Caco-2 (cell line): ENCODE data around the gene LYZL1. TPM values are rescaled to one million over a fixed set of nuclear protein-coding genes. Genes with fewer than 3 reads are reported as not detected.

ENCODE experiments used
- BruUV-seq: library from RNA; stranded (reverse); fragments of 400-500 nt; replicated peaks from 2 replicates; lab custom pipeline; 2021; lab: Mats Ljungman, UMichigan
- CTCF ChIA-PET: fragments of 300-600 bp; sonication (Branson Sonifier 250); formaldehyde crosslinking; loops from one replicate; lab custom pipeline; 2022; ENCODE audit warnings: antibody characterized with exemption; lab: Charles Lee
- POLR2A ChIA-PET: fragments of 300-600 bp; sonication (Branson Sonifier 250); formaldehyde crosslinking; loops from one replicate; lab custom pipeline; 2022; ENCODE audit warnings: antibody characterized with exemption; lab: Charles Lee
- DNase-seq, 2 experiments: peaks; one replicate each; pipeline versions ENCODE4 v3.0.0 to v3.0.0-alpha.2; 2020 to 2022
- H3K27me3 ChIP-seq: replicated peaks from 2 replicates; pipeline ENCODE4 v1.6.0; 2011; ENCODE audit warnings: low read length; ENCODE audit not compliant: control insufficient read depth, insufficient read depth
- H3K36me3 ChIP-seq: 2 replicates; pipeline ENCODE4 v1.5.1; 2011; ENCODE audit warnings: low read length; ENCODE audit not compliant: control insufficient read depth, insufficient read depth
- H3K4me1 ChIP-seq: fragments of 250-450 bp; sonication (Bioruptor Pico); 2 replicates; pipeline ENCODE4 v1.5.1; 2020; ENCODE audit warnings: mild to moderate bottlenecking
- H3K4me3 ChIP-seq: 2 replicates; pipeline ENCODE4 v1.5.1; 2011; ENCODE audit warnings: low read depth, mild to moderate bottlenecking, control low read depth, low read length
- H3K9me3 ChIP-seq: fragments of 250-450 bp; sonication (Bioruptor Pico); 2 replicates; pipeline ENCODE4 v1.5.1; 2020; ENCODE audit warnings: mild to moderate bottlenecking, moderate library complexity
- H3K27ac Mint-ChIP-seq: one replicate; pipeline ENCODE4 v1.8.0; 2022; ENCODE audit warnings: mixed read lengths; ENCODE audit not compliant: unreplicated experiment
- H3K27me3 Mint-ChIP-seq: one replicate; pipeline ENCODE4 v1.8.0; 2022; ENCODE audit warnings: mixed read lengths; ENCODE audit not compliant: insufficient read depth, unreplicated experiment
- H3K36me3 Mint-ChIP-seq: one replicate; pipeline ENCODE4 v1.8.0; 2022; ENCODE audit warnings: mild to moderate bottlenecking, mixed read lengths; ENCODE audit not compliant: insufficient read depth, unreplicated experiment
- H3K4me1 Mint-ChIP-seq: one replicate; pipeline ENCODE4 v1.8.0; 2022; ENCODE audit warnings: low read depth, mixed read lengths; ENCODE audit not compliant: unreplicated experiment
- H3K4me3 Mint-ChIP-seq: one replicate; pipeline ENCODE4 v1.8.0; 2022; ENCODE audit warnings: mild to moderate bottlenecking, moderate library complexity, mixed read lengths; ENCODE audit not compliant: unreplicated experiment
- H3K9me3 Mint-ChIP-seq: one replicate; pipeline ENCODE4 v1.8.0; 2022; ENCODE audit warnings: mixed read lengths; ENCODE audit not compliant: unreplicated experiment
- intact Hi-C: fragments of 100-400 bp; cut with micrococcal nuclease; formaldehyde crosslinking; loops from one replicate; pipeline ENCODE4 v1.10.0; 2022; ENCODE audit not compliant: unreplicated experiment
- total RNA-seq: library from RNA; stranded (reverse); gene quantifications from 2 replicates; pipeline ENCODE4 v1.2.3, GENCODE V29; 2022
- TF ChIP-seq, protein P1 (sequence below), 2 experiments: fragments of 200-600 bp in 1 of 2; IDR thresholded peaks; 1 replicate in 1 of 2; 2 replicates in 1 of 2; pipeline versions ENCODE4 v1.5.1 to v1.8.0; 2011 to 2022; ENCODE audit warnings: antibody characterized with exemption in 1 of 2, control low read depth in 1 of 2, inconsistent platforms in 1 of 2, low read depth in 1 of 2, low read length in 1 of 2, mild to moderate bottlenecking in 1 of 2, moderate library complexity in 1 of 2; ENCODE audit not compliant: insufficient read depth in 1 of 2, severe bottlenecking in 1 of 2, unreplicated experiment in 1 of 2

Gene LYZL1
- total RNA-seq, 1 experiment from 2014 or later = not detected

DNA sequence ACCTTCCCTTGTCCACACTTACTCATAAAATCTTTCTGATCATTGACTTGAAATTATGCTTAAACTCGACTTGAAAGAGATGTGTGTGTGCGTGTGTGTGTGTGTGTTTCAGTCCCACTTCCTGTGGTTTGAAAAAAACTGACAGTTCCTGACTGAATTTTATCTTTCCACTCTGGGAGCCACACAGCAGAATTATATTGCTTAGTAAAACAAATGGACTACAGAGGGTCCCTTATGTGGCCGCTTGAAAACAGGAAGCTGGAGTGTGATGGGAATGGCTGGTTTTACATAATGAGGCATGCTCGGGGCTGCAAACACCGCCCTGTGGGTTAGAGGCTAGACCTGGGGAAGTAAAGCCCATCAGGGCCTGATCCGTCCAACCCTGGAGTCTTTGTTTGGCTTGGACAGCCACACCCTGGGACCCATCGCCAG lies 54.8 kb downstream of the LYZL1 start:
- intact Hi-C loops = no loop called here
- H3K27ac Mint-ChIP-seq = no peak overlapping the region
- no peaks in the 10 kb centered on the region for H3K4me1 Mint-ChIP-seq
- no TSS peak for BruUV-seq
- H3K36me3 Mint-ChIP-seq = no peaks in the 10 kb centered on the region
- H3K9me3 Mint-ChIP-seq = peaks cover 30% of the 10 kb centered on the region
- POLR2A ChIA-PET = no interaction called here
- DNase-seq = no peak
- H3K27me3 Mint-ChIP-seq = no peaks in the 10 kb centered on the region
- CTCF ChIA-PET = no interaction called here
- TF ChIP-seq, protein P1, sequence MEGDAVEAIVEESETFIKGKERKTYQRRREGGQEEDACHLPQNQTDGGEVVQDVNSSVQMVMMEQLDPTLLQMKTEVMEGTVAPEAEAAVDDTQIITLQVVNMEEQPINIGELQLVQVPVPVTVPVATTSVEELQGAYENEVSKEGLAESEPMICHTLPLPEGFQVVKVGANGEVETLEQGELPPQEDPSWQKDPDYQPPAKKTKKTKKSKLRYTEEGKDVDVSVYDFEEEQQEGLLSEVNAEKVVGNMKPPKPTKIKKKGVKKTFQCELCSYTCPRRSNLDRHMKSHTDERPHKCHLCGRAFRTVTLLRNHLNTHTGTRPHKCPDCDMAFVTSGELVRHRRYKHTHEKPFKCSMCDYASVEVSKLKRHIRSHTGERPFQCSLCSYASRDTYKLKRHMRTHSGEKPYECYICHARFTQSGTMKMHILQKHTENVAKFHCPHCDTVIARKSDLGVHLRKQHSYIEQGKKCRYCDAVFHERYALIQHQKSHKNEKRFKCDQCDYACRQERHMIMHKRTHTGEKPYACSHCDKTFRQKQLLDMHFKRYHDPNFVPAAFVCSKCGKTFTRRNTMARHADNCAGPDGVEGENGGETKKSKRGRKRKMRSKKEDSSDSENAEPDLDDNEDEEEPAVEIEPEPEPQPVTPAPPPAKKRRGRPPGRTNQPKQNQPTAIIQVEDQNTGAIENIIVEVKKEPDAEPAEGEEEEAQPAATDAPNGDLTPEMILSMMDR (IDR thresholded peaks at IDR 0.05; ENCODE audit: insufficient read depth in 1 of 2, low read depth in 1 of 2, low read length in 1 of 2, severe bottlenecking in 1 of 2, unreplicated experiment in 1 of 2) = no peak
- Histone ChIP-seq H3K9me3 (peaks cover 5% of the 10 kb centered on the region; the same call in 1 of the 2 replicates), H3K4me1 (no peaks in the 10 kb centered on the region), H3K36me3 (no peaks in the 10 kb centered on the region), H3K4me3 (no peak overlapping the region), H3K27me3 (no peaks in the 10 kb centered on the region)
- no peak overlapping the region for H3K4me3 Mint-ChIP-seq

DNA sequence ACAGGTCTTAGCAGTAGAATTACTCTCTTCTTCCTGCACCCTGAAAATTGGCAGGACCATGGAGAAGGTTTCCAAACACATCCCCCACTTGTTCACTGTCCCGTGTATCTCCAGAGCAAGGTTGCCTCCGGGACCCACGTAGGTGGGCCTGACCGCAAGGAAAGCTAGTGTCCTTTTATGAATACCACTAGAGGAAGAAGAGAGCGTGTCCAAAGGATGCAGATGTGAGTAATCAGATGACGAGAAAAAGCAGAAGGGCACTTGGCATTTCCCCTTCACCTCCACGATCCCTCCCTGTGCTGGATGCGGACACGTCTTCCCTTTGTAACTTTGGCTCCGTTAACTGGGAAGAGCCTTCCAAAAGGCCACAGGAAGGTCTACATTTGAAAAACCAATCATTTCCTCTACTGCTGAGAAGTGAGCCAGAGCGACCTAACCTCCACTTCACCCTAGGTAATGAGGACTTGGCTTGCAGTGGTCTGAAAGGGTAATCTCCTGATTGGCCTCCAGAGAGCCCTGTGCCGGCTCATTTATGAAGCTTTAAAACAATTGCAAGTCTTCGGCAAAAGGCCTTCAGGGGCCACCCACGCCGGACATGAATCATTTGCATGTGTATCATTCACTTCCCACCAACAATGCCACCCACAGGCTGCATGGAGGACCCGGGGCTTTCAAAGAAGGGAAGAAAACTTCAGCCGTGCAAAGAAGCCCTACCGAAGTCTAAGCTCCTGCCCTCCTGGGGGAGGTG lies 55.4 kb downstream of the LYZL1 start:
- POLR2A ChIA-PET = no interaction called here
- Histone ChIP-seq H3K9me3 (peaks cover 5% of the 10 kb centered on the region; the same call in 1 of the 2 replicates), H3K36me3 (no peaks in the 10 kb centered on the region), H3K4me3 (no peak overlapping the region), H3K27me3 (no peaks in the 10 kb centered on the region), H3K4me1 (no peaks in the 10 kb centered on the region)
- H3K4me1 Mint-ChIP-seq = no peaks in the 10 kb centered on the region
- peaks cover 30% of the 10 kb centered on the region for H3K9me3 Mint-ChIP-seq
- no peak overlapping the region for H3K27ac Mint-ChIP-seq
- BruUV-seq = no TSS peak
- no peak overlapping the region for H3K4me3 Mint-ChIP-seq
- TF ChIP-seq, protein P1 (IDR thresholded peaks at IDR 0.05; ENCODE audit: insufficient read depth in 1 of 2, low read depth in 1 of 2, low read length in 1 of 2, severe bottlenecking in 1 of 2, unreplicated experiment in 1 of 2) = no peak
- intact Hi-C loops = no loop called here
- no peaks in the 10 kb centered on the region for H3K27me3 Mint-ChIP-seq
- no peak for DNase-seq
- H3K36me3 Mint-ChIP-seq = no peaks in the 10 kb centered on the region
- CTCF ChIA-PET = no interaction called here

DNA sequence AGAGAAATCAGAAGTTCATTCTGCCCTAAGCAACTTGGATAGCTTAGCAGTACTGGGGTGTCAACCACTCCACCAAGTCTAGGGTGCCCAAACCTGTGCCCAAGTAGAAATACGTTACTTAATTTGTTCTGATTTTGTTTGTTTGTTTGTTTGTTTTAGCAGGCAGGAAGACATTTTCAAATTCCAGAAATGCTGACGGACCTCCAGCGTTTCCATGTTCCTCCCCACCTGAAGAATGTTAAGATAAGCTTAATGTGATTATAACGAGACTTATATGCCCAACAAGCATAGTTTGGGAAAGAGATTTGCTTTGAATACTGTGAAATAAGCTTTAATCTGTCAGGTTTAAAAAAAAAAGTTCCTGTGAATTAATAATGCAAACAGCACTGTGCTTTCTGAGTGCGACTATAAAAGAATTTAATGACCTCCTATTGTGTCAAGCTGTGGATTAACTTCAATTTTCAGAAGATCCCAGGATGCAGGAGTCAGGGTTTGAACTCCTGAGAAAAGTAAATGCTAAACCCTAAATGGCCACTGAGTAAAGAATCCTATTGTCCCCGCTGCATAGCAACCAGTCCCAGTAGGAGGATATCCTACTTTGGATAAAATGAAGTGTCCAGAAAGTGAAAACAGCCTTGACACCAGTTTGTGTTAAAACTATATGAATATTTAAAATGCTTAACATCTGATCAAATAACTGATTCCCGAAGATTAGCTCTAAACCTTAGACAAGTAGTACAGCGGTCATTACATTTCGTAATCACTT lies 56.5 kb downstream of the LYZL1 start:
- Mint-ChIP-seq H3K4me3 (no peak overlapping the region), H3K4me1 (no peaks in the 10 kb centered on the region), H3K36me3 (no peaks in the 10 kb centered on the region), H3K27ac (no peak overlapping the region), H3K27me3 (no peaks in the 10 kb centered on the region), H3K9me3 (peaks cover 39% of the 10 kb centered on the region)
- no peak for DNase-seq
- intact Hi-C loops = no loop called here
- TF ChIP-seq, protein P1 (IDR thresholded peaks at IDR 0.05; ENCODE audit: insufficient read depth in 1 of 2, low read depth in 1 of 2, low read length in 1 of 2, severe bottlenecking in 1 of 2, unreplicated experiment in 1 of 2) = no peak
- Histone ChIP-seq H3K9me3 (peaks cover 5% of the 10 kb centered on the region; the same call in 1 of the 2 replicates), H3K36me3 (no peaks in the 10 kb centered on the region), H3K27me3 (no peaks in the 10 kb centered on the region), H3K4me1 (no peaks in the 10 kb centered on the region), H3K4me3 (no peak overlapping the region)
- POLR2A ChIA-PET = no interaction called here
- CTCF ChIA-PET = no interaction called here
- BruUV-seq = no TSS peak
